Measurements from ENCODE around the gene RIT2.

GRCh38 chr18:43060020-43060419, 55.5 kb downstream of the RIT2 start:
- TF ChIP-seq CTCF (IDR thresholded peaks at IDR 0.05; ENCODE audit: low read length), result no peak
- no peak for TF ChIP-seq EZH2 (optimal IDR thresholded peaks at IDR 0.05; ENCODE audit: low read depth, low read length)
- TF ChIP-seq EZH2phosphoT487 (IDR thresholded peaks at IDR 0.05; ENCODE audit: low read length), result no peak
